Mucosa of gallbladder (tissue), 1 donor: Measurements from ENCODE around the gene KRT222. TPM values are rescaled to one million over a fixed set of nuclear protein-coding genes. Genes with fewer than 3 reads are reported as not detected.
A peak's percentile ranks its signal among the peaks of the same experiment; 100 is the strongest.

Source experiments
- DNase-seq: peaks from one replicate; pipeline ENCODE4 v3.0.0-alpha.2; 2020; ENCODE audit warnings: low spot score
- total RNA-seq: library from RNA; stranded (reverse); gene quantifications from one replicate; pipeline ENCODE4 v1.2.1, GENCODE V29; 2021
- donor health status: DM: no; HTN: no; CAD: no.

Gene KRT222
- total RNA-seq, 1 donor from 2014 or later: 12.7 TPM

- DNase-seq: no peak
Measured at GRCh38 chr17:40658396-40658795, 6.6 kb downstream of the KRT222 start.

- no peak for DNase-seq
Measured at GRCh38 chr17:40651939-40652338, 13.0 kb downstream of the KRT222 start.

- DNase-seq: no peak
Measured at GRCh38 chr17:40648384-40648968, 16.5 kb downstream of the KRT222 start.

- DNase-seq: peak; percentile 62
Measured at GRCh38 chr17:40647624-40648383, 17.2 kb downstream of the KRT222 start, which contains the start of gene SMARCE1. SMARCE1 (minus strand) TSS chr17:40647818; CDS start chr17:40645802, 2,016 bp downstream.

GRCh38 chr17:40646791-40647623 lies 18.0 kb downstream of the KRT222 start:
- no peak for DNase-seq

- DNase-seq: no peak
Measured at GRCh38 chr17:40645943-40646342, 19.0 kb downstream of the KRT222 start.

- no peak for DNase-seq
Measured at GRCh38 chr17:40645291-40645690, 19.7 kb downstream of the KRT222 start.

- no peak for DNase-seq
Measured at GRCh38 chr17:40637931-40638330, 27.0 kb downstream of the KRT222 start.

- DNase-seq: no peak
Measured at GRCh38 chr17:40633871-40634270, 31.1 kb downstream of the KRT222 start.

GRCh38 chr17:40632216-40632615 lies 32.8 kb downstream of the KRT222 start:
- DNase-seq: no peak

- DNase-seq: no peak
Measured at GRCh38 chr17:40629842-40630241, 35.1 kb downstream of the KRT222 start.

GRCh38 chr17:40625311-40625710 lies 39.7 kb downstream of the KRT222 start:
- DNase-seq: no peak

GRCh38 chr17:40623419-40624210 lies 41.4 kb downstream of the KRT222 start:
- DNase-seq: no peak

GRCh38 chr17:40622509-40622928 lies 42.5 kb downstream of the KRT222 start:
- no peak for DNase-seq

- no peak for DNase-seq
Measured at GRCh38 chr17:40621578-40621977, 43.4 kb downstream of the KRT222 start.

GRCh38 chr17:40621019-40621418 lies 44.0 kb downstream of the KRT222 start:
- DNase-seq: no peak

- DNase-seq: no peak
Measured at GRCh38 chr17:40618754-40619625, 46.0 kb downstream of the KRT222 start.

GRCh38 chr17:40617678-40618240 lies 47.2 kb downstream of the KRT222 start:
- DNase-seq: no peak

- no peak for DNase-seq
Measured at GRCh38 chr17:40616592-40616991, 48.4 kb downstream of the KRT222 start.

- no peak for DNase-seq
Measured at GRCh38 chr17:40615841-40616476, 49.0 kb downstream of the KRT222 start.
